HG02571 (cell line): ENCODE measurements around the gene SAG.
"Not testable (repeated sequence)": the region's sequence is repeated elsewhere in the genome, so short reads cannot be mapped to it uniquely, and the experiment has no call there.

Experiments used
- ATAC-seq: cut with Tn5 transposase; IDR thresholded peaks from one replicate; pipeline ENCODE4 v1.9.1; 2021; ENCODE audit warnings: mild to moderate bottlenecking, moderate library complexity; ENCODE audit not compliant: unreplicated experiment

SAG gene

DNA sequence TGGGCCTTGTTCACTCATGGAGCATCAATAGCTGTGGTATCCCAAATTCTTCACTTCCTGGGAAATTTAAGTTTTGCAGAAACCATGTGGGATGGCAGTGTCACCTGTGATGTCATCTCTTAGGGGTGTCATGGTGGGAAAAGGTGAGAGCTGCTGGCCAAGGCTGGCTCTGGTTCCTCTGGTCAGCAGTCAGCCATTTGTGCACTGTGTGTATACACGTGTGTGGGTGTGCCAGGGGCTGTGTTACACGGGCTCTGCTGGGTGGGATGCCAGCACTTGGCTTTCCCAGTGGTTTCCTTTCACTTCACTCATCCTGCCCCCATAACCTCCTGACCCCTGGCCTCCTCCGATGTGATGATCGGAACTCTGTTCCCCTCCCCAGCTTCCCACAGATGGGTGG lies 21.3 kb downstream of the SAG start:
- ATAC-seq = no peak

DNA sequence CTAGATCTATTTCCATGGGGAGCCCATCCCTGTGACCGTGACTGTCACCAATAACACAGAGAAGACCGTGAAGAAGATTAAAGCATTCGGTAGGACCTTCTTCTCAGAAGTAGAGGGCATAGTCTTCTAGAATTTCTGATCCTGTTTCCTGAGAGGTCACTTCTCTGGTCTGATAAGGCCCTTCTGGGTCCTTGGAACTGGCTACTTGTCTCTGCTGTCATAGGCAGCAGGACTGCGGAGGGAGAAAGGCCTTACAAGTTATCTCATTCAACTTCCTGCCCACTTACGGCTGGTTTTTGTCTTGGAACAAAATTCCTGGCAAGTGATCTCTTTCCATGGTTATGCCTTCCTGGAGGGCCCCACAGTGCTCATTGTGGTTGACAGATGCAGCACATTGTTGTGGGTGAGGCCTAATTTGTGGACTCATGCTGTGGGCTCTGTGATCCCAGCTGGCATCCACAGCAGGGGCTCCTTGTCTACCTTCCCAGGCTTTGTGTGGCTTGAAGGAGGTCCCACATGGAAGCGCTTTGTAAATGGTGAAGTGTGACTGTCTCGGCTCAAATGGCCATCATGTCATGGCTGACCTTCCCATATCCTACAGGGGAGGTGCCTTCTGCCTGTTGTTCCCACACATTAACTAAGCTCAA lies 22.0 kb downstream of the SAG start:
- no peak for ATAC-seq

DNA sequence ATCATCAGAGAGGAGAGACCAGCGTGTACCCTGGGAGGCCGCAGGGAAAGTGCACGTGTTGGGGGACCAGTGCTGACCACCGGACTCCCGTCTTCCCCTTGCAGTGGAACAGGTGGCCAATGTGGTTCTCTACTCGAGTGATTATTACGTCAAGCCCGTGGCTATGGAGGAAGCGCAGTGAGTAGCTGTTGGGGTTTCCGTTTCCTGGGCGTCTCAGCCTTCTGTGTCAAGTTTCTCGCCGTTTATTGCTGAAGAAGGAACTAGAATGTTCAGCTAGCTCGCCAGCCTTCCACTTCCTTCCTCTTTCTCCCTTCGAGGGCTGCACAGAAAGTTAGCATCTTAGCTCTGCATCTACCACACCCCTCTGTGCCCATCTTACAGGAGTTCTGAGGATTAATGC lies 23.9 kb downstream of the SAG start:
- ATAC-seq = no peak

DNA sequence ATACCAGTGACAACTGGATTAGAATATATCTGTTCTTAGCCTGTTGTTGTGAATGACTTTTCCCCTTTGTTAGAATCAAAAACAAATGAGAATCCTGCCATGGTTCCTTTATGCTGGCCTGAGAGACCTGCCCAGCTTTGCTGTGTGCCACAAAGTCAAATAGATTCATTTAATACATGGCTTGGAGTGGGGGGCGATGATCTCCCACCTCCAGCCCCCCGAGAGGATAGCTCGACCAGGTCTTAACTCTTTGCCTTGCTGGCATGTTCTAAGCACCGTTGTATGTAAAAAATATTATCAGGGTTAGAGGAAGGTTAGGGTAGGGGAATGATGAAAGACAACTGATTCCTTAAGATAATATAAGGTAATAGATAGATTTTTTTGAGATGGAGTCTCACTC lies 24.5 kb downstream of the SAG start:
- ATAC-seq = no peak

DNA sequence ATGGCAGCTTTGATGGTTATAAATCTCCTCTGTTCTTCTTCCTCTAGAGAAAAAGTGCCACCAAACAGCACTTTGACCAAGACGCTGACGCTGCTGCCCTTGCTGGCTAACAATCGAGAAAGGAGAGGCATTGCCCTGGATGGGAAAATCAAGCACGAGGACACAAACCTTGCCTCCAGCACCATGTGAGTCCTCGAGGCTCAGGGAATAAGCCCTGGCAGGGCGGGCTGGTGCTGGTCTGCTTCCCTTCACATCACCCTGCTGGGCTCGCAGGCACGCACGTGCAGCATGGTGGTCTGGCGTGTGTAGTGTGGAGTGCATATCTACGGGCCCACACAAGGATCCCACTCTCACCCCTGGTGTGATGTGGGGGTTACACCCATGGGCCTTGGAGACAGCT lies 27.3 kb downstream of the SAG start:
- ATAC-seq = no peak

DNA sequence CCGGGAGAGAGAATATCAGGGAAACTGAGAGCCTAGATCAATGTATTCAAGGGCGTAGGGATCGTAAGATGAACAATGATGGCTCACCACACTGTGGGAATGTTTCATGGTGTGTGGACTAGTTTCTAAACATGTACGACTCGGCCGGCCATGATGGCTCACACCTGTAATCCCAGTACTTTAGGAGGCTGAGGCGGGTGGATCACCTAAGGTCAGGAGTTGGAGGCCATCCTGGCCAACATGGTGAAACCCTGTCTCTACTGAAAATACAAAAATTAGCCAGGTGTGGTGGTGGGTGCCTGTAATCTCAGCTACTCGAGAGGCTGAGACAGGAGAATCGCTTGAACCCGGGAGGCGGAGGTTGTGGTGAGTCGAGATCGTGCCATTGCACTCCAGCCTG lies 28.5 kb downstream of the SAG start:
- not testable (repeated sequence) for ATAC-seq

DNA sequence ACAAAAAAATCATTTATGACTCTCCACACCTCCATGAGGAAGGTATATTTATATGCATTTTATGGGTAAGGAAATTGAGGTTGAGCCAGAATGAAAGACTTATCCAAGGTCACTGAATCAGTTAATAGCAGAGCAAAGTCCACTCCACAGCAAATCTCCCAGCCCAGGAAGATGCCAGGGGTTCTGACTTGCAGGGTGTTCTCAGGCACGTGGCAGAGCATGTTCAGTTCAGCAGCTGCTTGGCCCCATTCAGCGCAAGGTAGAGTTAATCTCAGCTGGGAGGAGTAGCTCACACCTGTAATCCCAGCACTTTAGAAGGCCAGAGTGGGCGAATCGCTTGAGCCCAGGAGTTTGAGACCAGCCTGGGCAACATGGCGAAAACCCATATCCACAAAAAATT lies 28.9 kb downstream of the SAG start:
- ATAC-seq = no peak

DNA sequence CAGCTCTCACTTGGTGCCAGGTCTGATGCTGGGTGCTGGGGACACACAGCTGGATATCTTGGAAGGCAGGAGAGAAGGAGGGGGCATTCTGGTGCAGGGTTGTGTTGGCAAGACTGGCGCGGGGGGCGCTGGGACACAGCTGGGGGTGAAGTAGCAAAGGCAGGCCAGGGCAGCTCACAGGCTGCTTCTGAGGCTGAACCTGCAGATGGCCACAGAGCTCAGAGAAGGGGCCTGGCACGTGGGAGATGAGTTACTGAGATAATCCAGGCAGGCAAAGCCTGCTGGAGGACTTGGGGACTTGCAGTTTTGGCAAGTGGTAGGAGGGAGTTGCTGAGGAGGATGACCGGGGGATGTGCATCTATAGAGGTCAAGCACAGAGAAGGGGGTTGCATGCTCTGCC lies 30.4 kb downstream of the SAG start:
- no peak for ATAC-seq

DNA sequence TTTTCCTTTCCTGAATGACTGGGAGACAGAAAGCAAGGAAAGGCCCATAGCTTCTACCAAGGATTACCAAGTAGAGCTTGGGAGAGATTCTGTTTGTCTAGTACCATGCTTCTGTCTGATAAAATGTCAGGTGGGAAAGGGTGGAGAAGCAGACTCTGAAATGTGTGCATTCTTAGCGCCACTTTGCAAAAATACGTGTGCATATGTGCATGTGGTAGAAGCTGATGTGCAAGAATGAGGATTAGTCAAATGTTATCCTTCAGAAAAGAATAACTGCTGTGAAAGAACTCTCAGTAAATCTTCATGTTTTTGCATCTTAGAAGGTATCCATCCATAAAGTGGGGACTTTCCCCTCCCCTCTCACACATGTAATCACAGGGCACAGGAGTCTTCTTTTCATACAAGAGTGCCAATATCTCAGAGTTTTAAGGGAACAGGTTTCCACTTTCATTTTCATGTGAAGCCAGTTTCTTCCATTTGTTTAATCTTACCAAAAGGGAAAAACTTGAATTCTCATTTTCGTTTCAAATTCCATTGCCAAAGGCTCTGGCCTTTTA lies 31.3 kb downstream of the SAG start:
- no peak for ATAC-seq

DNA sequence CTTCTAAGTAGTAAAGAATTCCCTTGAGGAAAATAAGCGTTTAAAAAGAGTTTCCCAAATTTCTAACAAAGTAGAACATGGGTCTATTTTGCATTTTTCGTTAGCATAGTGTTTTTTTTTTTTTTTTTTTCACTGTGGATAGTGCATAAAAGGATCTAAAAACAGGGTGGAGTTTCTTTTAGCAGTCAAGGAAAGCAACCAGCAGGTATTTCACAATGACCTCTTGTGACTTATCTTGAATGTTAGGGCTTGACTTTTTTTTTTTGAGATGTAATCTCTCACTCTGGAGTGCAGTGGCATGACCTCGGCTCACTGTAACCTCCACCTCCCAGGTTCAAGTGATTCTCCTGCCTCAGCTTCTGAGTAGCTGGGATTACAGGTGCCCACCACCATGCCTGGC lies 31.8 kb downstream of the SAG start:
- ATAC-seq = no peak

DNA sequence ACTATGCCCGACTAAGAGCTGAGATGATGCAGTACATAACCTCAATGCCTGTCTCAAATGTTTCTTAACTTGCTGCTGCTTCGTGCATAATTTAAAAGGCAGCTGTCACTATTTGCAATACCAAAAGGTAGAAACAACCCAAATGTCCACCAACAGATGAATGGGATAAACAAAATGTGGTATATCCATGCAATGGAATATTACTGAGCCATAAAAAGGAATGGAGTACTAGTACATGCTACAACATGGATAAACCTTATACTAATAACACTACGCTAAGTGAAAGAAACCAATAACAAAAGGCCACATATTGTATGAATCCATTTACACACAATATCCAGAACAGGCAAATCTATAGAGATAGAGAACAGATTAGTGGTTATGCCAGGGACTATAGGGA lies 33.7 kb downstream of the SAG start:
- no peak for ATAC-seq

DNA sequence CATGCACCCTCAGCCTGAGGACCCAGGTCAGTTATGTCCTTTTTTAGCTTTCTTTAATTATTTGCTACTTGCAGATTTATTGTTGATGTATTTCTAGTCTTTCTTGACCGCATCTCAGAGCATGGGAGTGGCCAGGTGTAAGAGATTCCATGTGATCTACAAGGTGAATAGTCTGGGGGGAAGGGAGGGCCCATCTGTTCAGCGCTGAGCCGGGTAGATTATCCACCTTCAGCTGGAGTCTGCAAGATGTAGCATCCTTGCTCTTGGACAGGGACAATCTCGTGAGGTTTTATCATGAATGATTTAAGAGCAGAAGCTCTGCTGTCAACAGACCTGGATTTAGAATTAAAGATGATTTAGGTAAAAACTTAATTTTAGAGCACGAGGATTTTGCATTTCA lies 34.7 kb downstream of the SAG start:
- ATAC-seq = no peak

DNA sequence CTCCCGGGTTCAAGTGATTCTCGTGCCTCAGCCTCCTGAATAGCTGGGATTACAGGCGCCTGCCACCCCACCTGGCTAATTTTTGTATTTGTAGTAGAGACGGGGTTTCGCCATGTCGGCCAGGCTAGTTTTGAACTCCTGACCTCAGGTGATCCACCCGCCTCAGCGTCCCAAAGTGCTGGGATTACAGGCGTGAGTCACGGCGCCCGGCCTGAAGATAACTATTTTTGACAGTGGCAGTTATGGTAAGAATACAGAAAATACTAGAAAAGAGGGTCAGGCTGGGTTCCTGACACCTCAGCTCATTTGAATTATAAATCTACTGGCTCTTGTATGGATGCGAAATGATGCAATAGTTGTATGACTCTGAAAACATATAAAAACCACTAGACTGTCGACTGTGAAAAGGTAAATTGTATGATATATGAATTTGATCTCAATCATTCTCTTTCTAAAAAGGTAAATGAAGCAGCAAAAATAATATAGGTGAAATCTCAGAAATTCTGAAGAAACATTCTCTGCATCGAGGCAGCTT lies 35.6 kb downstream of the SAG start:
- ATAC-seq = no peak

DNA sequence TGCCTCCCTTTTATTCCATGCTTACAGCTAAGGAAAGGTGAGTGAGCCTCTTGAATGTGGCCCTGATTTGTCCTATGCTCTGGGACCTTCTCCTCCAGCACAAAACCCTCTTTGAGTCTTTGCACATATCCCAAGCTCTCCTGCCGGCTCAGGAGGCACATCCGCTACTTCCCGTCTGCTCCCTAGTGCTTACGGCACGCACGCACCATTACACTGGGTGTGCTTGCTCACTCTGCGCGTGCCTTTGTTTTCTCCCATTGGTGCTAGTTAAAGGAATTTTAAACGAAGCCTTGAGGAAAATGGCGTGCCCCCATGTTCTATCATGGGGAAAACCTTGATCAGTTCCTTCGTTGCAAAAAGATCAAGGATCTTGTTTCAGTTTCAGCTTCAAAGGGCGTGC lies 38.8 kb downstream of the SAG start:
- no peak for ATAC-seq

DNA sequence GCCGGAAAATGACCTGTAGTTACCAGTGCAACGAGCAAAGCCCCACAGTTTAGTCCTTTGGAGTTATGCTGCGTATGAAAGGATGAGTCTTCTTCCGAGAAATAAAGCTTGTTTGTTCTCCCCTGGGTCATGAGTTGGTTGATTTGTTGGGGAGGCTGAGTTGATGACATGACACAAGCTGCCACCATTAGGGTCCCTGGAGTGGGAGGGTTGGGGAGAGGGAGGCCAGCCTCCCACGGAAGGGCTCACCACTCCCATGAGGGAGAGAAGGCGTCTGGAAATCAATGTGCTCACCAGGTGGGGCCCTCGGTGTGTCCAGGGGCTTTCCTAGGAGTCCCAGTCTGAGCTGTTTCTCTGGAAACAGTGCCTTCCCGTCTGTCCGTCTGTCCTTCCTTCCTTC lies 39.3 kb downstream of the SAG start:
- ATAC-seq = no peak

DNA sequence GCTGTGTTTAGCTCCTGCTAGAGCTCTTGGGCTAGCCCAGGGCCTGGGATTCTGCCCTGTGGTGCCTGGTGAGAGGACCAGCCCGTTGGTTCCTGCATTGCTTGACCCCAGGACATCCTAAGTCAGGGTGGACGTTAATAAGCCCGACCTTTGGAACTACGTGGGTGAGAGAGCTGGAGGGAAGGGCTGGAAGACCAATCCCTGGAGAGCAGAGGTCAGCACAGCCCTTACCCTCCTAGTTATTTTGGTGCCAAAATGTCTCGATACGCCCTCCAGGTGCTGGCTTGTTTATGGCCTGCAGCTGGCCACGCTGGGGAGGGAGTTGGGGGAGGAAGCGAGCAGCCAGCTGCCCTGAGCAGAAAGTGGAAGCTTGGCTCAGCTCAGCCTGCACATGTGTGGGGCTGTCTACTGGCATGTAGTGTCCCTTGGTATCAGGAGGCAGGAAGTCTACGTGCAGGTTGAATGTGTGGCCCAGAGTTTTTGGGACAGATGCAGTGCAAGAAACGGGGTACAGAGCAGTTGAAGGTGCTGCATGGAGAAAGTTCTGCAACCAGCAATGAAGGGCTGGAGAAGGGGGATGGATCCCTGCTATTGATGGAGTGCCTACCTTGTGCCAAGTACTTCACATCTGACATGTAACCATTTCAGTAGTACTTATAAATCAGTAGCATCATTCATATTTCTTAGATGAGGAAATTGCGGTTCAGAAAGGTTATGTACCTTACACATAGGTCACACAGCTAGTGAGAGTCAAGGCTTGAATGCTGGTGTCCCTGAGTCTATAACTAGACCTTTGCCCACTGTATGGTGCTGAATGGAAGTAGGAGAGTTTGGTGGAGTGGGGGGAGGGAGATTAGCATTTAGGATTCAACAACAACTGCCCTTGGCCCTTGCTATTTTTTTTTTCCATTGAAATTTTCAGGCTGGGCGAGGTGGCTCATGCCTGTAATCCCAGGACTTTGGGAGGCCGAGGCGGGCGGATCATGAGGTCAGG lies 41.7 kb downstream of the SAG start:
- ATAC-seq = peak; percentile 53

DNA sequence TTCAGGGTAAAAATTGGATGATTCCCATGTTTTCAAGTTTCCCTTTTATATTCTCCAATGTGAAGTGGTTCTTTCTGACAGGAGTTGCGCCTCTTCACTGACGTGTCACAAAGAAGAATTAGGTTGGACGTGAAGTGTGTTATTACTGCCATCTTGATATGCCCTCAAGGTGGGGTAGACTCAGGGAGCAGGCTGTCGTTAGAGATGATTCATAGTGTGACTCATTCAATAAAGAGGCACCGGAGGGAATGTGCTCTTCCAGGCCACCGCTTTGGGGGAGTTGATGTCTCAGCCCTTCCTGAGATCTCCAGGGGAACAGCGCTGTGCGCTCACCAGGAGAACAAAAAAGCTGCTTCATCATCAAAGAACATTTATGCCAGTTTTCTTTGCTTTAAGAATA lies 43.1 kb downstream of the SAG start:
- no peak for ATAC-seq

DNA sequence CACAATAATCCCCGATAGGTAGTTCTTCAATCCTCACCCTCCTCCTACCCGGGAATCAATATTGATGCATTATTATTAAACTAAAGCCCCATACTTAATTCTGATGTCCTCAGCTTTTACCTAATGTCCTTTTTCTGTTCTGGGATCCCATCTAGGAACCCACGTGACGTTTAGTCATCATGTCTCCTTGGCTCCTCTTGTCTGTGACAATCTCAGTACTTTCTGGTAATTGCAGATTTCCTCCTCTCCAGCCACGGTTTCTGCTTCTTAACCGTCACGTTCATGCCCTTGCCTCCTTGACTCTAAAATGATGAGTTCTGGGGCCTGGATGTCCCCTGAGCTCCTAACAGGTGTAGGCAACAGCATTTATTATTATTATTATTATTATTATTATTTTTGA lies 43.8 kb downstream of the SAG start:
- no peak for ATAC-seq

DNA sequence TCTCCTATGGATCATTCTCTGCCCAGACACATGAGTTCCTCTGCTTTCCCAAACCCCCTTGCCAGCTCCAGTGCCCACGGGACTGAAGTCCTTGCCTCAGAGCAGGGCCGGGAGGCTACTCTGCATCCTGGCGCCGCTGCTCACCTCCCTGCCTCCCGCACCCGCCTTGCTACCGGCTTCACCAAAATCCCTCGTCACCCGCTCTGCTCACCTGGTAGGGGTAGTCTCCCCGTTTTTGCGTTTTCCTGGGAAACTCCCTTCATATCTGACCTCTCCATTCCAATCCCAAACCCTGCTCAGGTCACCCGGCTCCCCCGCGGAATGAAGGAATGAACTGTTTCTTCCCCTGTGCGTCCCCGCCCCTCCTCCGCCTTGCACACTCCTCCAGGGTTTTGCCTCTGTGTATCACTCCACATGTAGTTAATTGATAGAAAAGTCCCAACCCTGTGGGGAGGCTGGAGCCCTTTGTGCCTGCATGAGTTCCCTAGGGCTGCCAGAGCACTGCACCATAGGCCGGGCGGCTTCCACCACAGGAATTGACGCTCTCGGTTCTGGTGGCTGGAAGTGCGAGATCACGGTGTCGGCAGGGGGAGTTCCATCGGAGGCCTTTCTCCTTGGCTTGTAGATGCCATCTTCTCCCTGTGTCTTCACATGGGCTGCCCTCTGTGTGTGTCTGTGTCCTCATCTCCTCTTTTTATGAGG lies 44.7 kb downstream of the SAG start:
- ATAC-seq = no peak

DNA sequence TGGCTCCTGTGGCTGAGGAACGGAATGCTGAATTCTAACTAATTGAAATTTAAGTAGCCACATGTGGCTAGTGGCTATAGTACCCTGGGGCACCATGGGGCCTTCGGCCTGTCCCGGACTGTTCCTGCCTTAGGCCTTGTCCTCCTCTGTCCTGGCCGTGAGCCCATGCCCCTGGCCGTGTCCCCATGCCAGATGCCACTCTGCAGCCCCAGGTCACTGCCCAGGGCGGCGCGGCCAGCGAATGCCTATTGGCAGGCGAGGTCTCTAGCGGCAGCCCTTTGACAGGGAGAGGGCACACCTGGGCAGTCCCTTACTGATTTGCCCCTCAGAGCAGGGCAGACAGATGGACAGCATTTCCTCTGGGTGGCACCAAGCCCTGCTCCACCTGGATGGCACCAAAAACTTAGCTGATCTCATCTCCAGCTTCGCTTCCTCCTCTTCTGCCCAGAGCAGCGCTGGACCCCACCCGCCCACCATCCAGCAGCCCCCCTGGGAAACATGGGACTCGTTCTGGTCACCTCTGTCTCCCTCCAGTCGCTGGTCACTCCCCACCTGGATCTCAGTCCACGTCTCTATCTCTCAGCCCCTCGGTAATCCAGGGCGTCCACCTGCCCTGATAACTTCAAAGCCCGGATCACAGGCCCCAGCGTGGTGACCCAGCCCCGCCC lies 45.6 kb downstream of the SAG start:
- ATAC-seq = no peak
